Keratinocyte (primary cell): Measurements from ENCODE around the gene TACR1. TPM values are rescaled to one million over a fixed set of nuclear protein-coding genes. Genes with fewer than 3 reads are reported as not detected.

Experiments
- DNase-seq: peaks from one replicate; pipeline ENCODE4 v3.0.0-alpha.2; 2011; ENCODE audit warnings: low read depth, missing footprints, low spot score
- FAIRE-seq: peaks from 2 replicates; lab custom pipeline; 2011; peaks lifted over from hg19 to GRCh38; lab: Jason Lieb, UNC
- H2AFZ ChIP-seq: 2 replicates; pipeline ENCODE4 v1.6.0; 2012; ENCODE audit warnings: low read length, control low read depth, inconsistent platforms; ENCODE audit not compliant: control insufficient read depth
- H3K27ac ChIP-seq: 2 replicates; pipeline ENCODE4 v1.5.1; 2011; ENCODE audit warnings: low read length; ENCODE audit not compliant: control insufficient read depth, insufficient read depth
- H3K27me3 ChIP-seq: 3 replicates; pipeline ENCODE4 v1.6.0; 2011; ENCODE audit warnings: low read length; ENCODE audit not compliant: control insufficient read depth, insufficient read depth; ENCODE audit errors: extremely low read depth
- H3K36me3 ChIP-seq, 2 experiments: 2 replicates in 1 of 2; 3 replicates in 1 of 2; pipeline ENCODE4 v1.5.1; 2011; ENCODE audit warnings: low read length in 2 of 2, mild to moderate bottlenecking in 1 of 2; ENCODE audit not compliant: control insufficient read depth in 2 of 2, insufficient read depth in 2 of 2; ENCODE audit errors: extremely low read depth in 1 of 2
- H3K4me1 ChIP-seq: 3 replicates; pipeline ENCODE4 v1.5.1; 2011; ENCODE audit warnings: low read length; ENCODE audit not compliant: control insufficient read depth, insufficient read depth; ENCODE audit errors: extremely low read depth
- H3K4me2 ChIP-seq: 3 replicates; pipeline ENCODE4 v1.6.0; 2011; ENCODE audit warnings: low read depth, low read length; ENCODE audit not compliant: control insufficient read depth, insufficient read depth; ENCODE audit errors: extremely low read depth
- H3K4me3 ChIP-seq, 3 experiments: fragments of 200-600 bp in 1 of 3; sonication (generic) in 1 of 3; 2 replicates in 2 of 3; 3 replicates in 1 of 3; pipeline ENCODE4 v1.5.1; 2011 to 2016; ENCODE audit warnings: low read length in 3 of 3, mild to moderate bottlenecking in 3 of 3, control low read depth in 2 of 3, inconsistent platforms in 1 of 3, low read depth in 1 of 3, mixed read lengths in 1 of 3, mixed run types in 1 of 3, moderate library complexity in 1 of 3; ENCODE audit not compliant: control insufficient read depth in 2 of 3, insufficient read depth in 2 of 3; ENCODE audit errors: extremely low read depth in 1 of 3
- H3K79me2 ChIP-seq: 2 replicates; pipeline ENCODE4 v1.6.0; 2012; ENCODE audit warnings: low read length; ENCODE audit not compliant: control insufficient read depth, insufficient read depth
- H3K9ac ChIP-seq: 3 replicates; pipeline ENCODE4 v1.6.0; 2011; ENCODE audit warnings: low read length; ENCODE audit not compliant: control insufficient read depth, insufficient read depth; ENCODE audit errors: extremely low read depth
- H3K9me1 ChIP-seq: 3 replicates; pipeline ENCODE4 v1.6.0; 2011; ENCODE audit warnings: low read length; ENCODE audit not compliant: control insufficient read depth, insufficient read depth; ENCODE audit errors: extremely low read depth
- H3K9me3 ChIP-seq: 2 replicates; pipeline ENCODE4 v1.5.1; 2012; ENCODE audit warnings: low read depth, low read length; ENCODE audit not compliant: control insufficient read depth
- H4K20me1 ChIP-seq: 3 replicates; pipeline ENCODE4 v1.6.0; 2011; ENCODE audit warnings: low read length; ENCODE audit not compliant: control insufficient read depth, insufficient read depth; ENCODE audit errors: extremely low read depth
- EZH2 ChIP-seq: IDR thresholded peaks from one replicate; pipeline ENCODE4 v1.6.1; 2012; ENCODE audit warnings: inconsistent platforms, mild to moderate bottlenecking, low read length, moderate library complexity
- dilution Hi-C: fragments of 300-500 bp; cut with MboI; formaldehyde crosslinking; loops from one replicate; pipeline ENCODE4 v1.7.0; 2020; ENCODE audit warnings: low sequenced_read_pairs; ENCODE audit not compliant: extremely low pct_ligation_motif_present
- polyA plus RNA-seq, 5 experiments: library from polyadenylated mRNA; depleted of rRNA in 3 of 5; stranded (reverse) in 3 of 5; stranded (forward) in 1 of 5; unstranded in 1 of 5; fragments of >200 nt; gene quantifications; 1 replicate in 1 of 5; 2 replicates in 3 of 5; 3 replicates in 1 of 5; pipeline versions ENCODE4 v1.2.1 to v1.2.3, GENCODE V29; 2011 to 2012; ENCODE audit warnings: missing spikeins in 2 of 5, low read depth in 1 of 5, low replicate concordance in 1 of 5
- TF ChIP-seq, protein P1 (sequence below), 3 experiments: IDR thresholded peaks in 1 of 3; conservative IDR thresholded peaks in 1 of 3; optimal IDR thresholded peaks in 1 of 3; 2 replicates in 2 of 3; 3 replicates in 1 of 3; pipeline versions ENCODE3 to v1.5.1; 2011; ENCODE audit warnings: low read length in 3 of 3, mild to moderate bottlenecking in 3 of 3, moderate library complexity in 2 of 3, control low read depth in 1 of 3, inconsistent platforms in 1 of 3; ENCODE audit not compliant: insufficient read depth in 2 of 3; ENCODE audit errors: extremely low read depth in 1 of 3

TACR1 gene
- polyA plus RNA-seq, 1 donor (not counting 4 experiments of a cell fraction or from before 2014, with no cell fraction given), result not detected

DNA sequence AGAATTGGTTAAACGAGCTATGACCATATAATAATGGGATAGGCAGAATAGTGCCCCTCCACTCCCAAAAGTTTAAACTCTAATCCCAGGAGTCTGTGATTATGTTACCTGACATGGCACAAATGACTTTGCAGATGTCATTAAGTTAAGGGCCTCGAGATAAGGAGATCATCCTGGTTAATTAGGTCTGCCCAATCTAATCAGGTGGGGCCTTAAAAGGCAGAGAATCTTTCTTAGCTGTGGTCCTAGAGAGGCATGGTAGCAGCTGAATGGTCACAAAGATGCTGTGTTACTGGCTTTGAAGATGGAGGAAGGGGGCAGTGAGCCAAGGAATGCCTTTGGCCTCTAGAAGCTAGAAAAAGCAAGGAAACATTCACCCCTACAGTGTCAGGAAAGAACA is 31.1 kb downstream of the TACR1 start:
- H3K36me3 ChIP-seq, result no peaks in the 10 kb centered on the region
- H3K4me3 ChIP-seq, result no peak overlapping the region
- H3K4me2 ChIP-seq, result no peak overlapping the region
- no peaks in the 10 kb centered on the region for H3K9me1 ChIP-seq
- no peaks in the 10 kb centered on the region for H3K79me2 ChIP-seq
- H3K27ac ChIP-seq, result no peak overlapping the region
- dilution Hi-C loops, result no loop called here
- no peaks in the 10 kb centered on the region for H3K9me3 ChIP-seq
- no peak for FAIRE-seq
- no peaks in the 10 kb centered on the region for H3K4me1 ChIP-seq
- no peaks in the 10 kb centered on the region for H3K27me3 ChIP-seq
- no peak overlapping the region for H2AFZ ChIP-seq
- no peak for TF ChIP-seq EZH2
- TF ChIP-seq, protein P1, sequence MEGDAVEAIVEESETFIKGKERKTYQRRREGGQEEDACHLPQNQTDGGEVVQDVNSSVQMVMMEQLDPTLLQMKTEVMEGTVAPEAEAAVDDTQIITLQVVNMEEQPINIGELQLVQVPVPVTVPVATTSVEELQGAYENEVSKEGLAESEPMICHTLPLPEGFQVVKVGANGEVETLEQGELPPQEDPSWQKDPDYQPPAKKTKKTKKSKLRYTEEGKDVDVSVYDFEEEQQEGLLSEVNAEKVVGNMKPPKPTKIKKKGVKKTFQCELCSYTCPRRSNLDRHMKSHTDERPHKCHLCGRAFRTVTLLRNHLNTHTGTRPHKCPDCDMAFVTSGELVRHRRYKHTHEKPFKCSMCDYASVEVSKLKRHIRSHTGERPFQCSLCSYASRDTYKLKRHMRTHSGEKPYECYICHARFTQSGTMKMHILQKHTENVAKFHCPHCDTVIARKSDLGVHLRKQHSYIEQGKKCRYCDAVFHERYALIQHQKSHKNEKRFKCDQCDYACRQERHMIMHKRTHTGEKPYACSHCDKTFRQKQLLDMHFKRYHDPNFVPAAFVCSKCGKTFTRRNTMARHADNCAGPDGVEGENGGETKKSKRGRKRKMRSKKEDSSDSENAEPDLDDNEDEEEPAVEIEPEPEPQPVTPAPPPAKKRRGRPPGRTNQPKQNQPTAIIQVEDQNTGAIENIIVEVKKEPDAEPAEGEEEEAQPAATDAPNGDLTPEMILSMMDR (optimal IDR thresholded peaks at IDR 0.05 in 1 of 3, IDR thresholded peaks at IDR 0.05 in 1 of 3, conservative IDR thresholded peaks at IDR 0.05 in 1 of 3; ENCODE audit: extremely low read depth in 1 of 3, insufficient read depth in 2 of 3, low read length in 3 of 3), result no peak
- H4K20me1 ChIP-seq, result no peaks in the 10 kb centered on the region
- no peak overlapping the region for H3K9ac ChIP-seq
- DNase-seq, result no peak

DNA sequence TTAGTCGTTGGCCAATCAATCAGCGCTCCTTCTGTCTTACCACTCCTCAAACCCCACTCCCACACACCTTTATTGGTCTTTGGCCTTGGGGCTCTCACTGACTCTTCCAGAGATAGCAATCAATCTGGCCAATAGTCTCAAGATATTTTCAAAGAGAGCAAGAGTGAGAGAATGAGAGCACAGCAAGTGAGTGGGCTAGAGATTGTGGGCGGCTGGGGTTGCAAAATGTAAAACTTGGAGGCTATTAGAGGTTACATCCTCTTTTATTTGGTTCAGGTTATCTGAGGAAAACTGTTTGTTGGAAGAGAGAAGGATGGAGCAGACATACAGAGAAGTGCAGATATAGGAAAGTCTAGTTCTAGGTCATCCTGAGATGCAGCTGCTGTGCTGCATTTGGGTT is 32.8 kb downstream of the TACR1 start:
- H3K9ac ChIP-seq, result no peak overlapping the region
- H3K9me3 ChIP-seq, result no peaks in the 10 kb centered on the region
- no peak overlapping the region for H3K4me2 ChIP-seq
- DNase-seq (no peak), FAIRE-seq (no peak)
- no peaks in the 10 kb centered on the region for H3K27me3 ChIP-seq
- H3K27ac ChIP-seq, result no peak overlapping the region
- no peak overlapping the region for H3K4me3 ChIP-seq
- H3K4me1 ChIP-seq, result no peaks in the 10 kb centered on the region
- H3K36me3 ChIP-seq, result no peaks in the 10 kb centered on the region
- no peaks in the 10 kb centered on the region for H3K9me1 ChIP-seq
- no peaks in the 10 kb centered on the region for H3K79me2 ChIP-seq
- dilution Hi-C loops, result no loop called here
- no peaks in the 10 kb centered on the region for H4K20me1 ChIP-seq
- no peak overlapping the region for H2AFZ ChIP-seq
- TF ChIP-seq EZH2, result no peak
- TF ChIP-seq, protein P1 (optimal IDR thresholded peaks at IDR 0.05 in 1 of 3, IDR thresholded peaks at IDR 0.05 in 1 of 3, conservative IDR thresholded peaks at IDR 0.05 in 1 of 3; ENCODE audit: extremely low read depth in 1 of 3, insufficient read depth in 2 of 3, low read length in 3 of 3), result no peak
